Progenitor cell of endocrine pancreas (in vitro differentiated cells): Measurements from ENCODE around the gene CYB5D1. TPM values are rescaled to one million over a fixed set of nuclear protein-coding genes. Genes with fewer than 3 reads are reported as not detected.

Experiments
- DNase-seq: peaks from one replicate; pipeline ENCODE4 v3.0.0; 2021; ENCODE audit warnings: low spot score; ENCODE audit not compliant: unreplicated experiment
- H3K27ac Mint-ChIP-seq: 2 replicates; pipeline ENCODE4 v1.8.0; 2021; ENCODE audit warnings: mild to moderate bottlenecking, moderate library complexity, mixed read lengths
- H3K27me3 Mint-ChIP-seq: 2 replicates; pipeline ENCODE4 v1.8.0; 2021; ENCODE audit warnings: mixed read lengths
- H3K36me3 Mint-ChIP-seq: 2 replicates; pipeline ENCODE4 v1.8.0; 2022; ENCODE audit warnings: mixed read lengths; ENCODE audit not compliant: insufficient read depth
- H3K4me1 Mint-ChIP-seq: 2 replicates; pipeline ENCODE4 v1.8.0; 2021; ENCODE audit warnings: low read depth, mixed read lengths
- H3K4me3 Mint-ChIP-seq: 2 replicates; pipeline ENCODE4 v1.8.0; 2021; ENCODE audit warnings: low read depth, mild to moderate bottlenecking, moderate library complexity, mixed read lengths
- H3K9me3 Mint-ChIP-seq: 2 replicates; pipeline ENCODE4 v1.8.0; 2021; ENCODE audit warnings: low read depth, mixed read lengths
- CTCF ChIP-seq: fragments of 200-600 bp; sonication (generic); IDR thresholded peaks from one replicate; pipeline ENCODE4 v1.5.0; 2021; ENCODE audit warnings: antibody characterized with exemption, mild to moderate bottlenecking; ENCODE audit not compliant: unreplicated experiment
- total RNA-seq: library from RNA; stranded (reverse); gene quantifications from 2 replicates; pipeline ENCODE4 v1.2.1, GENCODE V29; 2021

CYB5D1 gene
- total RNA-seq, 1 donor from 2014 or later: 18.2 TPM

DNA sequence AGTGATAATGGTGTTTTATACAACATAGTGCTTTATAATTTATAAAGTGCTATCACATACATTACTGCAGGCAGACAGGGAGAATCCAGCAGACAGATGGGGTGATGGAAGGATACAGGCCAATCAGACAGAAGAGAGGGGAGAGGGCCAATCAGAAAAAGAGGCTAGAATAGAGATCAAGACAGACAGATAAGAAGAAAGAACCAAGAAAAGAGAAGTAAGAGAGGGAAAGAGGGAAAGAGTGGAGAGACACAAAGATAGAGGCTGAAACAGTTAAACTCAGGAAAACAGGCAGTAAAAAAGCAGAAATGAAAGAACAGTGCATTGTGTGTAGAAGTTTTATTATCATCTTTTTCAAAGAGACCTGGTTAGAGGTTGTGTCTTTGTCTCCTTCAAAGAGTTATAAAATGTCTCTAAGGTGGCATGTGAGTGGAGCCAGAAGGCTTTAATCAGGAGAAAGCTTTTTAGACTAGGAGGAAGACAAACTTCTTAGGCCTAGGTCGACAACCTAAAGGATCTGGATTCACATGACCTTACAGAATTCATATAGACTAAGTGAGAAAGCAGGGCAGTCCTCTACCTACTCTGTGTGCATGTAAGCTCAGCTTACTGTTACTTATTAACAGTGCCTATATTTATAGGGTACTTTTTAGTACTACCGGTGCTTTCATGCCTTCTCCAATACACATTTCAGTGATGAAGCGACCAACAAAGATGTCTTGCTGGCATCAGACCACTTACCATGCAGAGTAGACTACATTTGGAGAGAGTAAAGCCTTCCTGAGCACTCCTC lies 22.5 kb downstream of the CYB5D1 start:
- no peak overlapping the region for H3K4me3 Mint-ChIP-seq
- H3K36me3 Mint-ChIP-seq: peaks cover 7% of the 10 kb centered on the region
- H3K27ac Mint-ChIP-seq: no peak overlapping the region
- H3K9me3 Mint-ChIP-seq: no peaks in the 10 kb centered on the region
- no peaks in the 10 kb centered on the region for H3K27me3 Mint-ChIP-seq
- H3K4me1 Mint-ChIP-seq: no peaks in the 10 kb centered on the region
- no peak for DNase-seq
- no peak for TF ChIP-seq CTCF

DNA sequence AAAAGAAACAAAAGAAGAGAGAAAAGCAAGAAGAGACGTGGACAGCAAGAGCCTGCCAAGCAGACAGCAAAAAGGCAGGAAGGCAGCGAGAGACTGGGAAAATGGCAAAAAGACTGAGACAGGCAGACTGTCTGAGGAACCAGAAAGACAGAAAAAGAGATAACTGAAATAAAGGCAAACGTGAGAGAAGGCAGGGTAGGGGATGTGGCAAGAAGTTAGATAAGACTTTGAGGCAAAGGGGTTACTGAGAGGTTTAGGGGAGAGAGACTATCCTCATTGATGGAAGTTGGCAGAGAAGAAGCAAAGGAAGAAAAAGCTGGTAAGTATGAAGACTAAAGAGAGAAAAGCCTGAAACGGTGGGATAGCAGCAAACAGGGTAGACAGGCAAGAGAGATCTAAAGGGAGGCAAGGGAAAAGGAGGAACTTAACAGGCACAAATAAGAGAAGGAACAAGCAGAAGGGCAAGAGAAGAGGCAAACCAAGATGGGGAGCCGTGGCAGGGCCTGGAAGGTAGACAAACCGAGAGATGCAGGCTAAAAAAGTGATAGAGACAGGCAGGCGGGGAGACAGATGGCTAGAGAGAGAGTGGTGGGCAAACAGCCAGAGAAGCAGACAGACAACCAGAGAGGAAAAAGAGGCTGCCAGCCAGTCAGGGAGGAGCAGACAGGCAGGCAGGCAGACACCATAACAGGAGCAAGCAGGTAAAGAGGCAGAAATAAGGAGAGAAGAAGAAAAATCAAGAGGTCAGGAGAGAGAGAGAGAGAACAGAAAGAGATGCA lies 23.7 kb downstream of the CYB5D1 start:
- DNase-seq: no peak
- Mint-ChIP-seq H3K27ac (no peak overlapping the region), H3K4me1 (peaks cover 2% of the 10 kb centered on the region), H3K27me3 (no peaks in the 10 kb centered on the region), H3K4me3 (no peak overlapping the region), H3K36me3 (peaks cover 2% of the 10 kb centered on the region), H3K9me3 (no peaks in the 10 kb centered on the region)
- no peak for TF ChIP-seq CTCF

DNA sequence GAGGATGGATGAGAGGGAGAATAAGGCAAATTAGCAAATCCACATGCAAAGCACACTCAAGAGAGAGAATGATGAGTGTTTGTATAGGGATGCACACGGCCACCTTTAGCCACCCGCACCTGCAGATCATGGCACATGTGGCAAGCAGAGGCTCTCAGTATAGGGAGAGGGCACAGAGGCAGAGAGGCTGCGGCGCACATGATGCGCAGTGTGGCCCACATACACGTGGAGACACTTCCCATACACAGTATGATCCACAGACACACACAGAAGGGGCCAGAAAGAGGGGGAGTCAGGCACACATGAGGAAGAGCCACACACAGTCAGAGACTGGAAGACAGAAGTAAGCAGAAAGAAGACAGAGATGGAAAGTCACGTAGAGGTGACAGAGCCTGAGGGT lies 24.3 kb downstream of the CYB5D1 start:
- Mint-ChIP-seq H3K36me3 (peaks cover 2% of the 10 kb centered on the region), H3K9me3 (no peaks in the 10 kb centered on the region), H3K27me3 (no peaks in the 10 kb centered on the region), H3K4me1 (peaks cover 2% of the 10 kb centered on the region), H3K4me3 (no peak overlapping the region), H3K27ac (no peak overlapping the region)
- DNase-seq: no peak
- TF ChIP-seq CTCF: no peak

DNA sequence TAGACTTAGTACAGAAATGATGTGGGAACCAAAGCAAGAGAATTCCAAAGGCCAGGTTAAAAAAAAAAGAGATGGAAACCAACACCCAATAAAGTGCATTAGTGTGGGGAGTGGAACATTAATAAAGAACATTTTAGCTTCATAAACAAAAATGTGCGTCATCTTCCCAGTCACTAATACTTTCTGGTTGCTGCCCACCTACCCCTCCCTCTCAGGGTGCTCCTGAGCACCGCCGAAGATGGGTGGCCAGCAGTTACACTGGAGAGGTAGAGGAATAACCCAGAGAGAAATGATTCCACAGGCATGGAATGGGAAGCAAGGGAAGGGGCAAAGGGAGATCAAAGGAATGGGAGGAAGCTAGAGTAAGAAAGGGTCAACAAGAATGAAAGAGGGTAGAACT lies 24.8 kb downstream of the CYB5D1 start:
- TF ChIP-seq CTCF: no peak

DNA sequence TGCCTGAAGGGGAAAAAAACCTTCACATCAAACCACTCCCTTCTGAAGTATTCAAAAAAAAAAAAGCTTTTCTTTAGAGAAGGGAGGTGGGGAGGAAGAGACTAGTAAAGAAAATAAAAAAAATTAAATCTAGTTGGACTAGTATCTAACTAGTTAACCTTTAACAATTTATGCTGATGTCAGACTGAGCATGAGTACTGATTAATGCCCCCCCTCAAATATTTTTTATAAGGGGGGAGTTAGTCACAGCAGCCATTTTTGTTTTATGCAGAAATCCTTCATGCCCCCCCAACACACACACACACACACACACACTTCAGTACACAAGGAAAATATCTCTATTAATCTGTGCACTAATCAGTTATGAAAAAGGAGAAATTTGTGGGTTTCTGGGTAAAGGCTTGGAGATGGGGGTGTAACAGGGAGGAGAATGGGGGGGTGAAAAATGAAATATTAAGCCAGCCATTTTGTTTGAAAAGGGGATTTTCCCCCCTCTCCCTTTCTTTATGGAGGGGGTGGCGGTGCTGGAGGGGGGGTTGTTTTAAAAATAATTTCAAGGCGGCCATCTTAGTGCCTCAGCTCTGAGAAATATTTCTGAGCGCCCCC lies 26.1 kb downstream of the CYB5D1 start:
- no peak for DNase-seq
- H3K4me1 Mint-ChIP-seq: peaks cover 2% of the 10 kb centered on the region
- H3K4me3 Mint-ChIP-seq: peak overlapping the region; percentile 71
- peak overlapping the region; percentile 89 for H3K27ac Mint-ChIP-seq
- no peaks in the 10 kb centered on the region for H3K27me3 Mint-ChIP-seq
- TF ChIP-seq CTCF: no peak
- H3K9me3 Mint-ChIP-seq: no peaks in the 10 kb centered on the region
- no peaks in the 10 kb centered on the region for H3K36me3 Mint-ChIP-seq

More for the DNA sequence above, 24.8 kb downstream of the CYB5D1 start:
- Mint-ChIP-seq H3K4me1 (peaks cover 2% of the 10 kb centered on the region), H3K4me3 (no peak overlapping the region), H3K9me3 (no peaks in the 10 kb centered on the region), H3K36me3 (no peaks in the 10 kb centered on the region), H3K27me3 (no peaks in the 10 kb centered on the region), H3K27ac (no peak overlapping the region)
- no peak for DNase-seq
